Endometrial microvascular endothelial cells (primary cell): Measurements from ENCODE around the gene MFF. TPM values are rescaled to one million over a fixed set of nuclear protein-coding genes. Genes with fewer than 3 reads are reported as not detected.

Source experiments
- in situ Hi-C: cut with HindIII; loops from 2 replicates; pipeline ENCODE4 v1.10.0; 2017; ENCODE audit warnings: low sequenced_read_pairs, low pct_unique_long_range_greater_than_20kb; ENCODE audit errors: inconsistent ontology term
- total RNA-seq: library from RNA; depleted of rRNA; stranded (reverse); fragments of >200 nt; gene quantifications from one replicate; pipeline ENCODE4 v1.2.3, GENCODE V29; 2015; ENCODE audit errors: inconsistent ontology term

Gene MFF
- 70.0 TPM for total RNA-seq

GRCh38 chr2:227324995-227325838 lies at the start of gene MFF:
Gene MFF, plus strand, starts transcription at chr2:227325251. Its CDS starts 5,415 bp downstream, at chr2:227330666.
- in situ Hi-C loops: no loop called here

GRCh38 chr2:227280895-227281294 lies 44.2 kb upstream of the MFF start:
- in situ Hi-C loops: no loop called here

- in situ Hi-C loops: no loop called here
Measured at GRCh38 chr2:227285741-227286236, 39.3 kb upstream of the MFF start.

- in situ Hi-C loops: no loop called here
Measured at GRCh38 chr2:227287771-227288170, 37.3 kb upstream of the MFF start.

GRCh38 chr2:227292314-227292713 lies 32.7 kb upstream of the MFF start:
- in situ Hi-C loops: no loop called here

- in situ Hi-C loops: no loop called here
Measured at GRCh38 chr2:227293531-227293930, 31.5 kb upstream of the MFF start.

- in situ Hi-C loops: no loop called here
Measured at GRCh38 chr2:227295806-227296205, 29.2 kb upstream of the MFF start.

GRCh38 chr2:227296671-227297405 lies 28.2 kb upstream of the MFF start:
- in situ Hi-C loops: no loop called here

- in situ Hi-C loops: no loop called here
Measured at GRCh38 chr2:227301523-227301922, 23.5 kb upstream of the MFF start.

- in situ Hi-C loops: no loop called here
Measured at GRCh38 chr2:227308784-227309183, 16.3 kb upstream of the MFF start.

- in situ Hi-C loops: no loop called here
Measured at GRCh38 chr2:227310756-227311110, 14.3 kb upstream of the MFF start.

- in situ Hi-C loops: no loop called here
Measured at GRCh38 chr2:227311861-227312506, 13.1 kb upstream of the MFF start.

- in situ Hi-C loops: no loop called here
Measured at GRCh38 chr2:227312579-227312978, 12.5 kb upstream of the MFF start.

GRCh38 chr2:227313310-227313709 lies 11.7 kb upstream of the MFF start:
- in situ Hi-C loops: no loop called here

GRCh38 chr2:227317834-227318233 lies 7.2 kb upstream of the MFF start:
- in situ Hi-C loops: no loop called here

GRCh38 chr2:227320305-227321094 lies 4.6 kb upstream of the MFF start:
- in situ Hi-C loops: no loop called here

- in situ Hi-C loops: no loop called here
Measured at GRCh38 chr2:227322530-227323205, 2.4 kb upstream of the MFF start.

GRCh38 chr2:227323818-227324217 lies 1.2 kb upstream of the MFF start:
- in situ Hi-C loops: no loop called here
